ENCODE measurements around the gene PALLD. TPM values are rescaled to one million over a fixed set of nuclear protein-coding genes. Genes with fewer than 3 reads are reported as not detected.

The PALLD gene
- total RNA-seq, 1 experiment from 2014 or later: 23.7 TPM

DNA sequence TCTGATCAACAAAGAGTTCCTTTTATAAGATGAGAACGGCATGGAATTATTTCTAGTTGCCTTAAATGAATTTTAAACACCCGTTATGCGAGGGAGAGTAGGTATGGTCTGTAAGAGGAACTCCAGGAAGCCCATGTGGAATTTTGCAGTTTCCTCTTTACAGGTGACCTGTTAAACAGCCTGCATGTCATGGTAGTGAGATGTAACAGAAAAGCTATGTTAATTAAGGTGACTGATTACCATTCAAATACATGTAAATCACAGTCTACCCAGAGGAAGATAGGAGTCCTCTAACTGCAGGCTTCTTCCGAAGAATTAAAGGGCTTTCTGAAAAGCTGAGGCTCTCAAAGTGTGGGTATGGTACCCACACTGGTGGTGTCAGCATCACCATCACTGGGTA, 349.6 kb downstream of the PALLD start (continued):
- TF ChIP-seq ARID4B (CRISPR knock-in tag; IDR thresholded peaks at IDR 0.05; ENCODE audit: borderline replicate concordance): no peak
- TF ChIP-seq ESRRA (CRISPR knock-in tag; IDR thresholded peaks at IDR 0.05; ENCODE audit: borderline replicate concordance): no peak
- TF ChIP-seq FOXK1 (CRISPR knock-in tag; IDR thresholded peaks at IDR 0.05): no peak
- no peak for TF ChIP-seq ATF1 (CRISPR knock-in tag; IDR thresholded peaks at IDR 0.05)
- no peak for TF ChIP-seq ZNF425 (CRISPR knock-in tag; conservative IDR thresholded peaks at IDR 0.05)
- TF ChIP-seq OVOL2 (CRISPR knock-in tag; IDR thresholded peaks at IDR 0.05; ENCODE audit: borderline replicate concordance): no peak

DNA sequence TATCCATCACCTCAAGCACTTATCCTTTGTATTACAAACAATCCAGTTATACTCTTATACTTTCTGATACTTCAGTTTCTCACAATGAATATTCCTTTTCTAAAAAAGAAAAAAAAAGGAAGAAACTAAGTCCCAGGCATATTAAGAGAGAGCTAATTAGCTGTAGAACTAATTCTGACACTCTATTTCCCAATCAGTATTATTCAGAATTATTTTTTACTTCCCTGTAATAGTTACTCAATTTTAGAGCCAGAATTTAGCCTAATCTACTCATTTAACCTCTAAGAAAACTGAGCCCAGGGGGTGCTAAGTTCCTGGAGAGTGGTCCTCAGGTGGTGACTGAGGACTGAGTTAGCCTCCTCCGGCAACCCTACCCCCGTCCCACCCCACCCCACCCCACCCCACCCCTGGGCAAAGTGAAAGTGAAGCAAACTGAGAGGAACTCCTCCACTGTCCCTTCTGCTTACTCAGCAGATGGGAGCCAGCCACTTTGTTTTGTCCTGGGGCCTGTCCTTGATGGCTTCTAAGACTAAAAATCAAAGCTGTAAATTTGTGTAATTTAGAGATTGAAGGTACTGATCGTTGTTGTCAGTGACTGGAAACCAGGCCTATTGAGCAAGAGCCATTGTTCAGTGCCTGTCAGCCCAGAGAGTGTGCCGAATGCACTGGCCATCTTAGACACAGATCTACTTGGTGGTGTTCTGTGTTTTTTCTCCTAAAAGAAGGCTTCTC, 351.1 kb downstream of the PALLD start:
- no peak overlapping the region for H3K27ac Mint-ChIP-seq
- peaks cover 76% of the 10 kb centered on the region for H3K4me1 Mint-ChIP-seq
- ChIA-PET CTCF (interaction anchor here (1.2 to 3.1 kb wide), 5 partner anchors 15 to 262 kb away, joined by 5 to 14 read pairs (median 7); no protein-coding TSS in a partner anchor), POLR2A (interaction anchor here (2.2 kb wide), 1 partner anchor 15 kb away, joined by 9 read pairs; no protein-coding TSS in a partner anchor)
- H3K27me3 Mint-ChIP-seq (ENCODE audit: low read depth): no peaks in the 10 kb centered on the region
- ATAC-seq (peak; percentile 10; the same call in 1 of the 2 replicates), DNase-seq (ENCODE audit: low spot score) (no peak)
- H3K36me3 Mint-ChIP-seq: no peaks in the 10 kb centered on the region
- H3K9me3 Mint-ChIP-seq: no peaks in the 10 kb centered on the region
- TF ChIP-seq IRF1 (CRISPR knock-in tag; IDR thresholded peaks at IDR 0.05) (no peak), SMAD3 (CRISPR knock-in tag; IDR thresholded peaks at IDR 0.05; ENCODE audit: borderline replicate concordance) (no peak), FOXK1 (CRISPR knock-in tag; IDR thresholded peaks at IDR 0.05) (no peak), ZNF121 (CRISPR knock-in tag; IDR thresholded peaks at IDR 0.05) (no peak), CDX4 (CRISPR knock-in tag; IDR thresholded peaks at IDR 0.05; ENCODE audit: borderline replicate concordance) (no peak), JUN (CRISPR knock-in tag; IDR thresholded peaks at IDR 0.05) (no peak), PRRX2 (CRISPR knock-in tag; IDR thresholded peaks at IDR 0.05) (no peak), ZMAT4 (CRISPR knock-in tag; IDR thresholded peaks at IDR 0.05) (no peak)
- TF ChIP-seq, protein P1, sequence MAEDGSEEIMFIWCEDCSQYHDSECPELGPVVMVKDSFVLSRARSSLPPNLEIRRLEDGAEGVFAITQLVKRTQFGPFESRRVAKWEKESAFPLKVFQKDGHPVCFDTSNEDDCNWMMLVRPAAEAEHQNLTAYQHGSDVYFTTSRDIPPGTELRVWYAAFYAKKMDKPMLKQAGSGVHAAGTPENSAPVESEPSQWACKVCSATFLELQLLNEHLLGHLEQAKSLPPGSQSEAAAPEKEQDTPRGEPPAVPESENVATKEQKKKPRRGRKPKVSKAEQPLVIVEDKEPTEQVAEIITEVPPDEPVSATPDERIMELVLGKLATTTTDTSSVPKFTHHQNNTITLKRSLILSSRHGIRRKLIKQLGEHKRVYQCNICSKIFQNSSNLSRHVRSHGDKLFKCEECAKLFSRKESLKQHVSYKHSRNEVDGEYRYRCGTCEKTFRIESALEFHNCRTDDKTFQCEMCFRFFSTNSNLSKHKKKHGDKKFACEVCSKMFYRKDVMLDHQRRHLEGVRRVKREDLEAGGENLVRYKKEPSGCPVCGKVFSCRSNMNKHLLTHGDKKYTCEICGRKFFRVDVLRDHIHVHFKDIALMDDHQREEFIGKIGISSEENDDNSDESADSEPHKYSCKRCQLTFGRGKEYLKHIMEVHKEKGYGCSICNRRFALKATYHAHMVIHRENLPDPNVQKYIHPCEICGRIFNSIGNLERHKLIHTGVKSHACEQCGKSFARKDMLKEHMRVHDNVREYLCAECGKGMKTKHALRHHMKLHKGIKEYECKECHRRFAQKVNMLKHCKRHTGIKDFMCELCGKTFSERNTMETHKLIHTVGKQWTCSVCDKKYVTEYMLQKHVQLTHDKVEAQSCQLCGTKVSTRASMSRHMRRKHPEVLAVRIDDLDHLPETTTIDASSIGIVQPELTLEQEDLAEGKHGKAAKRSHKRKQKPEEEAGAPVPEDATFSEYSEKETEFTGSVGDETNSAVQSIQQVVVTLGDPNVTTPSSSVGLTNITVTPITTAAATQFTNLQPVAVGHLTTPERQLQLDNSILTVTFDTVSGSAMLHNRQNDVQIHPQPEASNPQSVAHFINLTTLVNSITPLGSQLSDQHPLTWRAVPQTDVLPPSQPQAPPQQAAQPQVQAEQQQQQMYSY (CRISPR knock-in tag; IDR thresholded peaks at IDR 0.05): no peak
- no peak overlapping the region for H3K4me3 Mint-ChIP-seq

Data from WTC11 (cell line).